GM12865 (cell line): ENCODE data around the gene WFDC12.
A peak's percentile ranks its signal among the peaks of the same experiment; 100 is the strongest.
"Not testable (repeated sequence)": the region's sequence is repeated elsewhere in the genome, so short reads cannot be mapped to it uniquely, and the experiment has no call there.

Experiments used
- DNase-seq: peaks from one replicate; pipeline ENCODE4 v3.0.0; 2010; ENCODE audit warnings: low read depth
- H3K4me3 ChIP-seq: 2 replicates; pipeline ENCODE4 v1.5.1; 2011; ENCODE audit warnings: mild to moderate bottlenecking, low read depth, low read length, control low read depth
- CTCF ChIP-seq: IDR thresholded peaks from 2 replicates; pipeline ENCODE4 v1.5.1; 2011; ENCODE audit warnings: low read length, control low read depth, low read depth, inconsistent platforms; ENCODE audit not compliant: insufficient read depth; ENCODE audit errors: missing control alignments

WFDC12 gene

DNA sequence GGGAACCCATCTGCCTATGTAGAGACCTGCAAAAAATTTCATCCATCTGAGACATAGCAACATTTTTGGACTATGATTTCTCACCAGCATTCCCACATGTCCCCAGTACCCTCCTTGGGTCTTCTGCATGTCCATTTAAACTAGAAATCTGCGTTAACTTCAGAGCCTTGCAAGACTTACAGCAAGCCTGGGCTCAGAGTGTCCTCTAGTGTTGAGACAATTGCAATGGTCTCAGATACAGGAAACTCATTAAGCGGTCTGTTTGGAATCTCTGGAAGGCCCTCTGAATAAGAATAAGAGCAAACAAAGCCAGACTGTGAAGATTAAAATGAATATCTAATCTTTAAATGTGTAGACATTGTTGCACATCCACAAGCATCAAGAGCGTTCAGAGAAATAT lies 29.9 kb upstream of the WFDC12 start:
- no peak for DNase-seq
- no peak overlapping the region for H3K4me3 ChIP-seq
- no peak for TF ChIP-seq CTCF

DNA sequence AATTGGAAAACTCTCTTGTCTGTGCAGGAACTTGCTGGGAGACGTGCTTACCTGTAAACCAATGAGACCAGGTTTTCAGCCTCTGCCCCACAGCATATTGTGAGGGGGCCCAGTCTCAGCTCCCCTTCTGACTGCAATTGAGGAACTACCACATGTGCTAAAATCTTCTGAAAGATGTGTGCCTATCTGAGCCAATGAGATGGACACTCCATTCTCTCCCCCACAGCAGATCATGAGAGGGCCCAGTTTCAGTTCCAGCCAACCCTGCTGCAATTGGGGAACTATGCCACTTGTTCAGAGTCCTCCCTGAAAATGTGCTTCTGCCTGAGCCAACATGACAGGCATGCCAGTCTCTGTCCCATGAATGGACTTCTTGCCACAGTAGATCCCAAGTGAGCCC lies 29.5 kb upstream of the WFDC12 start:
- peak; percentile 10 for DNase-seq
- TF ChIP-seq CTCF = no peak
- no peak overlapping the region for H3K4me3 ChIP-seq

DNA sequence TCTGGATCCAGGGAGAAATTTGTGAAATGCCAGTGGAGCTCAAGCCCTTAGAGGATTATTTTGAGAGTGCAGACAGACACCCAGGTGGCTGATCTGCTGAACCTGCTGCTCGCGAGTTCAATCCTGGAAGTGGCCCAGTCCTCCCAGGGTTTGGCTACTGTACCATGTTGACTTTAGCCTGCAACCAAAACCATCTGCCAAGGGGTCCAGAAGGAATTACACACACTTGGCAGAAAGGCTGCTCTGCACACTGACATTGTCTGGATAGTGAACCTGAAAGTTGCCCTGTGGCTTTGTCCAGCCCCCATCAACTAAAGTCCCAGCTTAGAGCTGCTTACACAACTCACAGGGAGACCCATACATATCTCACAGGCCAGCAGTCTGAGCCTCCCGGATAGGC lies 28.9 kb upstream of the WFDC12 start:
- no peak for TF ChIP-seq CTCF
- no peak overlapping the region for H3K4me3 ChIP-seq
- no peak for DNase-seq

DNA sequence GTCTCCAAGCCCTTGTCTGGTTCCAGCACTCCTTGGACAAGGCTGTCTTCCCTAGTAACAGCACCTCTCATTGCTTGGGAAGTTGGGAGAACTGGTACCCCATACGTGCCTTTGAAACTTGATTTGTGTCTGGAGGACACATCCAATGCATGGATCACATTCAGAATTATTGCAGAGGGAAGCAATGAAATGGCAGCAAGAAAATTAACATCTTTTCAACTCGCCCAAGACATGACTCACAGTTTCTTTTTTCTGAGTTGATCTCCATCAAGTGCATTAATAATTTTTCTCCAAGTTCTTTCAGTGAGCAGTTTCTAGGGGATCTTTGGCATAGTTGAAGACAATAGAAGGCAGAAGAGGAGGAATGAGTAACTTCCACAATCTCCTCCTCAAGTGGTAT lies 28.1 kb upstream of the WFDC12 start:
- no peak for DNase-seq
- H3K4me3 ChIP-seq = no peak overlapping the region
- no peak for TF ChIP-seq CTCF

GRCh38 chr20:45149062-45149461 lies 24.8 kb upstream of the WFDC12 start:
- no peak for DNase-seq
- TF ChIP-seq CTCF = no peak
- H3K4me3 ChIP-seq = no peak overlapping the region

GRCh38 chr20:45140836-45141235 lies 16.6 kb upstream of the WFDC12 start:
- TF ChIP-seq CTCF = no peak
- no peak for DNase-seq
- H3K4me3 ChIP-seq = no peak overlapping the region

DNA sequence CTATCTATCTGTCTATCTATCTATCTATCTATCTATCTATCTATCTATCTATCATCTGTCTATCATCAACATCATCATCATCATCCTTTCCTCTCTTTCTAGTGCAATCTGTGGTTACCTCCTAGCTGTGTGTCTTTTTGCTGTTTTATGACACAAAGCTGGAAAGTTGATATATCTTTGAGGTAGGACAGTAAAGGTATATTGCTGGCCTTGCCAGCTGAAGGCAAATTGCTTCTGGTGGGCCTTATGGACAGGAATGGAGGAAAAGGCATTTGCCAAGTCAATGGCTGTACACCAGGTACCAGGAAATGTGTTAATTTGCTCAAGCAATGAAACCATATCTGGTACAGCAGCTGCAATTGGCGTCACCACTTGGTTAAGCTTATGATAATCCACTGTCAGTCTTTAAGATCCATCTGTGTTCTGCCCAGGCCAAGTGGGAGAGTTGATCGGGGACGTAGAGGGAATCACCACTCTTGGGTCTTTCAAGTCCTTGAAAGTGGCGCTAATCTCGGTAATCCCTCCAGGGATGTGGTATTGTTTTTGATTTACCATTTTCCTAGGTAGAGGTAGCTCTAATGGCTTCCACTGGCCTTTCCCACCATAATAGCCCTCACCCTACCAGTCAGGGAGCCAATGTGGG lies 15.6 kb upstream of the WFDC12 start:
- H3K4me3 ChIP-seq, DNase-seq: not testable (repeated sequence)
